ENCODE results near the gene KLHL29.
A peak's percentile ranks its signal among the peaks of the same experiment; 100 is the strongest.

Gene KLHL29

DNA sequence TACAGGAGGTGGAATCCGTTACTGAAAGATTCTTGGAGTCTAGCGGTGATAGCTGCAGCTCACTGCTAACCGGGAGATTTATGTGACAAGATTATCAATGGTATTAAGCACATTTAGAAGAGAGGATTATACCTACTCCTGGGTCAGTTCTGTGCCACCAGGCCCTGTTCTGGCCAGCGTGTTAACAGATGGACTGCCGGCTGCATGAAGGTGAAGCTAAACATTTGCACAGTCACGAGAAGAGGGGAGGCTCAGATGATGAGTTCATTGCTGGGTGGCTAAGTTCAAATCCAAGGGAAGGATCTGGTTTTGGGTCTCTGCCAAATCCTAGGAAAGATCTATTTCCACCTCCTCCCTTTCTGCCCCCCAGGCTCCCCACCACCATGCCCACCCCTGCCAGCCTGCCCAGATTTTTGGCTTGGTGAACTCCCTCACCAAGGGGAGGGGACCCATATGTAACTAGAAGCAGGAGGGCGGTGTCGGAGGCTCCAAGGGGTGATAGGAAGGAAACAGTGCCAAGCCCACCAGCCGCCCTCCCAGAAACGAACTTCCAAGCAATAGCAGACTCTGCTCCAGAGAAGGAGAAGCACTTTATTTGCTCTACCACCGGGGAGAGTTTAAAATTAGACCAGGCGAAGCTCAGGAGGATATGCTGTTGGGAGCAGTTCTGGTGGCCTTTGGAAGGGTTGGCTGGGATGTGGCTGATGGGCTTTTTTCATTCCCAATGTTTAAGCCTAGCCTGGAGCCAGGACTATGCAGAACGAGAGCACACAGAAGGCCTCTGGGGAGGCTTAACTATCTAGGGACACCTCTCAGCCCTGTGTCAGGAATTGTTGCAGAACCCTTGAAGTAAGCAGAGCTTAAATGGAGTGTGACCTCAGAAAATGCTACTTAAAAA is 200.5 kb downstream of the KLHL29 start:
- no peak overlapping the region for H3K27ac ChIP-seq (replicated peaks; ENCODE audit: low read length)
- H2AFZ ChIP-seq (ENCODE audit: low read length), result no peak overlapping the region
- no peak overlapping the region for H4K91ac ChIP-seq (ENCODE audit: low read depth, low read length, poor library complexity)
- H2AK5ac ChIP-seq (ENCODE audit: low read depth, low read length), result no peak overlapping the region
- no peak overlapping the region for H4K8ac ChIP-seq (ENCODE audit: low read depth, low read length)
- no peak overlapping the region for H2BK5ac ChIP-seq (ENCODE audit: low read length)
- no peaks in the 10 kb centered on the region for H3K9me3 ChIP-seq (replicated peaks in 1 of 2; ENCODE audit: control insufficient read depth in 2 of 2, insufficient read depth in 1 of 2, low read depth in 1 of 2, low read length in 2 of 2)
- no peak overlapping the region for H2BK15ac ChIP-seq (ENCODE audit: low read length)
- H3K4me3 ChIP-seq (ENCODE audit: low read length in 2 of 2), result no peak overlapping the region
- no CpG with 5 or more reads among the region's 13 CpGs for WGBS, 2 donors (ENCODE audit: extremely low coverage in 2 of 2, insufficient read length in 2 of 2, insufficient replicate concordance in 1 of 2)
- H3K4ac ChIP-seq (ENCODE audit: low read length), result no peak overlapping the region
- no peaks in the 10 kb centered on the region for H3K36me3 ChIP-seq (replicated peaks in 1 of 2; ENCODE audit: control insufficient read depth in 2 of 2, insufficient read depth in 2 of 2, low read length in 2 of 2)
- H3K9ac ChIP-seq (ENCODE audit: low read depth, low read length, poor library complexity), result no peak overlapping the region
- H3K79me1 ChIP-seq (ENCODE audit: low read depth, low read length), result no peaks in the 10 kb centered on the region
- no peak overlapping the region for H3K18ac ChIP-seq (ENCODE audit: low read length)
- DNase-seq (ENCODE audit: low spot score), result no peak
- H3K14ac ChIP-seq (ENCODE audit: low read length), result no peak overlapping the region
- no peak overlapping the region for H3K23ac ChIP-seq (ENCODE audit: low read depth, low read length, poor library complexity)
- H2BK12ac ChIP-seq (ENCODE audit: low read length), result no peak overlapping the region
- peaks cover 9 to 15% of the 10 kb centered on the region in 2 donors for H3K4me1 ChIP-seq (ENCODE audit: control insufficient read depth in 2 of 2, insufficient read depth in 1 of 2, low read depth in 1 of 2, low read length in 2 of 2)
- no peaks in the 10 kb centered on the region for H3K27me3 ChIP-seq (ENCODE audit: control insufficient read depth in 3 of 3, insufficient read depth in 3 of 3, low read depth in 1 of 3, low read length in 3 of 3)
- no peak overlapping the region for H2BK120ac ChIP-seq (ENCODE audit: low read depth, low read length)
- no peak overlapping the region for H3K4me2 ChIP-seq (ENCODE audit: insufficient read depth, low read length, poor library complexity, severe bottlenecking)

DNA sequence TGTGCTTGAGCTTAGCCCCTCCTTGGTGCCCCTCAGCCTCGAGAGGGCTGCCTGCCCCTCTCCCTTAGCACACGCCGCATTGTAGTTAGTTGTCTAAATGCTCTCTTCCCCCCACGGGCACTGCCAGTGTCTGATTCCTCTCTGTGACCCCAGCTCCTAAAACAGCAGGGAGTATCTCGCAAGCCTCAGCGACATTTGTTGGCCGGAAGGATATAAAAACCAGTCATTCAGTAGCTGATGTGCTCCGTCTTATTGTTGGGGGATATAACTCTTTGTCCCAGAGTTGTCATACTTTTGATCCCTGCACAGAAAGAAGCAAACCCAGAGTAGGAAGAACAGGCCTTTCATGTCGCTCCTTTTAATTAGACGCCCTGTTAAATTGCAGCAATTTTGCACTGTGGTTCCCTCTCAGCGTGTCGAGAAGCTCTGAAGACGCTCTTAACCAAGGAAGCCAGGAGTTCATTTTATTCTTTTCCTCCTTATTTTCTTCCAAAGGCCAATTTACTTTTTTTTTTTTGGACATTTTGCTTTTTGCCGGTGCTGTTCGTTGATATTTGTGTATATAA is 201.8 kb downstream of the KLHL29 start:
- Histone ChIP-seq H3K9me3 (replicated peaks in 1 of 2; ENCODE audit: control insufficient read depth in 2 of 2, insufficient read depth in 1 of 2, low read depth in 1 of 2, low read length in 2 of 2) (no peaks in the 10 kb centered on the region), H3K23ac (ENCODE audit: low read depth, low read length, poor library complexity) (no peak overlapping the region), H2AK5ac (ENCODE audit: low read depth, low read length) (no peak overlapping the region), H2BK5ac (ENCODE audit: low read length) (no peak overlapping the region), H3K27me3 (ENCODE audit: control insufficient read depth in 3 of 3, insufficient read depth in 3 of 3, low read depth in 1 of 3, low read length in 3 of 3) (no peaks in the 10 kb centered on the region), H3K27ac (replicated peaks; ENCODE audit: low read length) (no peak overlapping the region), H2BK12ac (ENCODE audit: low read length) (no peak overlapping the region), H4K91ac (ENCODE audit: low read depth, low read length, poor library complexity) (no peak overlapping the region), H3K4ac (ENCODE audit: low read length) (no peak overlapping the region), H3K4me2 (ENCODE audit: insufficient read depth, low read length, poor library complexity, severe bottlenecking) (no peak overlapping the region), H2BK120ac (ENCODE audit: low read depth, low read length) (no peak overlapping the region), H2BK15ac (ENCODE audit: low read length) (peak overlapping the region; percentile 37), H4K8ac (ENCODE audit: low read depth, low read length) (no peak overlapping the region), H3K4me1 (ENCODE audit: control insufficient read depth in 2 of 2, insufficient read depth in 1 of 2, low read depth in 1 of 2, low read length in 2 of 2) (peaks cover 8 to 15% of the 10 kb centered on the region in 2 donors), H3K79me1 (ENCODE audit: low read depth, low read length) (no peaks in the 10 kb centered on the region), H3K14ac (ENCODE audit: low read length) (no peak overlapping the region), H3K18ac (ENCODE audit: low read length) (peak overlapping the region; percentile 81), H3K4me3 (ENCODE audit: low read length in 2 of 2) (no peak overlapping the region), H3K9ac (ENCODE audit: low read depth, low read length, poor library complexity) (no peak overlapping the region), H3K36me3 (replicated peaks in 1 of 2; ENCODE audit: control insufficient read depth in 2 of 2, insufficient read depth in 2 of 2, low read length in 2 of 2) (no peaks in the 10 kb centered on the region), H2AFZ (ENCODE audit: low read length) (no peak overlapping the region)
- no CpG with 5 or more reads among the region's 15 CpGs for WGBS, 2 donors (ENCODE audit: extremely low coverage in 2 of 2, insufficient read length in 2 of 2, insufficient replicate concordance in 1 of 2)
- no peak for DNase-seq (ENCODE audit: low spot score)

DNA sequence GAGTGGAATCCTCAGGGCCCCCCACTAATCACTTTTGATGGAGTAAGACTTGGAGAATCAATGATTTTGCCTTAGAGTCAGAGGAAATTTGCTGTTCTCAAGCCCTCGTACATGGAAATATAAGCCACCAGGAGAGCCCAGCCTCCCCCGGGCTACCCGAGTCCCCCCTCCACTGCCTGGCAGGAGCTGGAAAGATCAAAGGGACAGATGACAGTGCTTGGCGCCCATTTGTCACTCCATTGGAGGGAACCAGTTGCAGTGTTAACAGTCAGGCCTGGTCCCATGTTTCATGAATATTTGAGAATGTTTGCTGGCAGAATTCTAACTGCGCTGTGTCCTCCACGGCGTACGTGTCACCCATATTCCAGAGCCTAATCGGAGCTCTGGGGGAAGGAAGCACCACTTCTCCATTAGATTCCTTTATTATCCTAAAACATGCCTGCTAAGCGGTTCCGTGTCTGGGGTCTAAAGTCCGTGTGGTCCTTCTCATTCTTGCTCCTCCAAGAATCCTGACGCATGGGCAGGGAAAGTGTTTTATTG is 202.4 kb downstream of the KLHL29 start:
- H4K91ac ChIP-seq (ENCODE audit: low read depth, low read length, poor library complexity), result no peak overlapping the region
- no peak overlapping the region for H2BK5ac ChIP-seq (ENCODE audit: low read length)
- no peak overlapping the region for H2BK12ac ChIP-seq (ENCODE audit: low read length)
- no peak for DNase-seq (ENCODE audit: low spot score)
- no peak overlapping the region for H3K18ac ChIP-seq (ENCODE audit: low read length)
- no peak overlapping the region for H3K4me2 ChIP-seq (ENCODE audit: insufficient read depth, low read length, poor library complexity, severe bottlenecking)
- no peaks in the 10 kb centered on the region for H3K36me3 ChIP-seq (replicated peaks in 1 of 2; ENCODE audit: control insufficient read depth in 2 of 2, insufficient read depth in 2 of 2, low read length in 2 of 2)
- H3K79me1 ChIP-seq (ENCODE audit: low read depth, low read length), result no peaks in the 10 kb centered on the region
- no peaks in the 10 kb centered on the region for H3K27me3 ChIP-seq (ENCODE audit: control insufficient read depth in 3 of 3, insufficient read depth in 3 of 3, low read depth in 1 of 3, low read length in 3 of 3)
- no peak overlapping the region for H3K14ac ChIP-seq (ENCODE audit: low read length)
- no peak overlapping the region for H3K27ac ChIP-seq (replicated peaks; ENCODE audit: low read length)
- no peak overlapping the region for H3K9ac ChIP-seq (ENCODE audit: low read depth, low read length, poor library complexity)
- no peak overlapping the region for H4K8ac ChIP-seq (ENCODE audit: low read depth, low read length)
- no peaks in the 10 kb centered on the region for H3K9me3 ChIP-seq (replicated peaks in 1 of 2; ENCODE audit: control insufficient read depth in 2 of 2, insufficient read depth in 1 of 2, low read depth in 1 of 2, low read length in 2 of 2)
- no peak overlapping the region for H3K4ac ChIP-seq (ENCODE audit: low read length)
- no CpG with 5 or more reads among the region's 13 CpGs for WGBS, 2 donors (ENCODE audit: extremely low coverage in 2 of 2, insufficient read length in 2 of 2, insufficient replicate concordance in 1 of 2)
- no peak overlapping the region for H3K23ac ChIP-seq (ENCODE audit: low read depth, low read length, poor library complexity)
- no peak overlapping the region for H2AK5ac ChIP-seq (ENCODE audit: low read depth, low read length)
- H3K4me1 ChIP-seq (ENCODE audit: control insufficient read depth in 2 of 2, insufficient read depth in 1 of 2, low read depth in 1 of 2, low read length in 2 of 2), result peaks cover 7 to 15% of the 10 kb centered on the region in 2 donors
- H3K4me3 ChIP-seq (ENCODE audit: low read length in 2 of 2), result no peak overlapping the region
- H2BK15ac ChIP-seq (ENCODE audit: low read length), result no peak overlapping the region
- H2BK120ac ChIP-seq (ENCODE audit: low read depth, low read length), result no peak overlapping the region
- no peak overlapping the region for H2AFZ ChIP-seq (ENCODE audit: low read length)

DNA sequence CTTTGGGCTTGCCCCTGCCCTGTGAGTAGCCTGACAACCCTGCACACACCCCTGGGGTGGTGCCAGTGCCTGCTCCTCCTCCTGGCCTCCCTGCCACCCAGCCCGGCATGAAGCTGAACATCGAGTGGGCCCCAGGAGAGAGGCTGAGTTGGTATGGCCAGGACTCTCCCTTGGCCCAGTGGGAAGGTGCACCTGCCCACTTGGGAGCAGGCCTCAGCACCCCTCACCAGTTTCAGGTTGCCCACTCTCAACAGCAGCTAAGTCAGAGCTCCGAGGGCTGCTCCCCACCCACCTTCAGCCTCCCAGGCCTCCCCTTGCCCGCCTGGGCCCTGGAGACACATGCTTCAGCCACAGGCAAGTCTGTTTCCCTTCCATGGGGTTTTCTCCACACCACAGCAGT is 203.1 kb downstream of the KLHL29 start:
- no CpG with 5 or more reads among the region's 4 CpGs for WGBS, 2 donors (ENCODE audit: extremely low coverage in 2 of 2, insufficient read length in 2 of 2, insufficient replicate concordance in 1 of 2)

More for the DNA sequence above, 203.1 kb downstream of the KLHL29 start:
- Histone ChIP-seq H3K27ac (replicated peaks; ENCODE audit: low read length) (no peak overlapping the region), H3K36me3 (replicated peaks in 1 of 2; ENCODE audit: control insufficient read depth in 2 of 2, insufficient read depth in 2 of 2, low read length in 2 of 2) (no peaks in the 10 kb centered on the region), H3K79me1 (ENCODE audit: low read depth, low read length) (no peaks in the 10 kb centered on the region), H3K4me2 (ENCODE audit: insufficient read depth, low read length, poor library complexity, severe bottlenecking) (no peak overlapping the region), H3K4me3 (ENCODE audit: low read length in 2 of 2) (no peak overlapping the region), H4K8ac (ENCODE audit: low read depth, low read length) (no peak overlapping the region), H2BK5ac (ENCODE audit: low read length) (no peak overlapping the region), H2BK15ac (ENCODE audit: low read length) (no peak overlapping the region), H3K18ac (ENCODE audit: low read length) (peak overlapping the region; percentile 44), H3K23ac (ENCODE audit: low read depth, low read length, poor library complexity) (no peak overlapping the region), H3K14ac (ENCODE audit: low read length) (peak overlapping the region; percentile 1), H4K91ac (ENCODE audit: low read depth, low read length, poor library complexity) (no peak overlapping the region), H3K9ac (ENCODE audit: low read depth, low read length, poor library complexity) (no peak overlapping the region), H3K4me1 (ENCODE audit: control insufficient read depth in 2 of 2, insufficient read depth in 1 of 2, low read depth in 1 of 2, low read length in 2 of 2) (peaks cover 5 to 15% of the 10 kb centered on the region in 2 donors), H2BK120ac (ENCODE audit: low read depth, low read length) (no peak overlapping the region), H2BK12ac (ENCODE audit: low read length) (no peak overlapping the region), H3K4ac (ENCODE audit: low read length) (no peak overlapping the region), H3K27me3 (ENCODE audit: control insufficient read depth in 3 of 3, insufficient read depth in 3 of 3, low read depth in 1 of 3, low read length in 3 of 3) (no peaks in the 10 kb centered on the region), H2AFZ (ENCODE audit: low read length) (no peak overlapping the region), H3K9me3 (replicated peaks in 1 of 2; ENCODE audit: control insufficient read depth in 2 of 2, insufficient read depth in 1 of 2, low read depth in 1 of 2, low read length in 2 of 2) (no peaks in the 10 kb centered on the region), H2AK5ac (ENCODE audit: low read depth, low read length) (no peak overlapping the region)
- DNase-seq (ENCODE audit: low spot score), result no peak
